IMR-90 (cell line): ENCODE data around the gene NBEA. TPM values are rescaled to one million over a fixed set of nuclear protein-coding genes. Genes with fewer than 3 reads are reported as not detected.

ENCODE experiments used
- ATAC-seq: fragments of 200-7000 bp; cut with Tn5 transposase; 2 replicates; pipeline ENCODE4 v1.9.1; 2020; ENCODE audit warnings: low read depth, mild to moderate bottlenecking, moderate library complexity
- BruUV-seq: library from RNA; stranded (reverse); fragments of 400-500 nt; replicated peaks from 2 replicates; lab custom pipeline; 2021; lab: Mats Ljungman, UMichigan
- CTCF ChIA-PET: fragments of 300-600 bp; formaldehyde crosslinking; extraction: SDS; loops from one replicate; lab custom pipeline; 2021; ENCODE audit warnings: antibody characterized with exemption; lab: Yijun Ruan, JAX
- POLR2A ChIA-PET: fragments of 300-600 bp; sonication (Branson Sonifier 250); formaldehyde crosslinking; loops from one replicate; lab custom pipeline; 2022; ENCODE audit warnings: antibody characterized with exemption; ENCODE audit not compliant: unreplicated experiment; lab: Charles Lee
- DNase-seq: peaks from one replicate; pipeline ENCODE4 v3.0.0; 2013
- H2AFZ ChIP-seq: replicated peaks from 2 replicates; pipeline ENCODE3; 2013; ENCODE audit warnings: low read length, mild to moderate bottlenecking; ENCODE audit not compliant: poor library complexity
- H2AK5ac ChIP-seq: 2 replicates; pipeline ENCODE4 v1.6.1; 2013; ENCODE audit warnings: low read depth, low read length, inconsistent platforms
- H2AK9ac ChIP-seq: replicated peaks from 2 replicates; pipeline ENCODE3; 2013; ENCODE audit warnings: mild to moderate bottlenecking, low read depth, low read length, moderate library complexity; ENCODE audit not compliant: poor library complexity
- H2BK120ac ChIP-seq: 2 replicates; pipeline ENCODE4 v1.6.1; 2013; ENCODE audit warnings: low read depth, low read length, inconsistent platforms
- H2BK15ac ChIP-seq: 3 replicates; pipeline ENCODE4 v1.6.1; 2013; ENCODE audit warnings: low read depth, low read length, inconsistent platforms
- H2BK20ac ChIP-seq: 2 replicates; pipeline ENCODE4 v1.6.1; 2013; ENCODE audit warnings: low read depth, mild to moderate bottlenecking, inconsistent platforms, low read length, moderate library complexity
- H2BK5ac ChIP-seq: 2 replicates; pipeline ENCODE4 v1.6.1; 2013; ENCODE audit warnings: mild to moderate bottlenecking, low read depth, low read length, inconsistent platforms; ENCODE audit not compliant: poor library complexity, severe bottlenecking
- H3K14ac ChIP-seq: replicated peaks from 2 replicates; pipeline ENCODE4 v1.6.1; 2013; ENCODE audit warnings: low read depth, low read length, inconsistent platforms
- H3K18ac ChIP-seq: 2 replicates; pipeline ENCODE4 v1.6.1; 2013; ENCODE audit warnings: low read depth, low read length, control low read depth
- H3K23ac ChIP-seq: 2 replicates; pipeline ENCODE4 v1.6.1; 2013; ENCODE audit warnings: low read depth, low read length, inconsistent platforms
- H3K27ac ChIP-seq: 2 replicates; pipeline ENCODE4 v1.5.1; 2013; ENCODE audit warnings: mild to moderate bottlenecking, control low read depth, low read length; ENCODE audit not compliant: insufficient read depth
- H3K27me3 ChIP-seq: 2 replicates; pipeline ENCODE4 v1.6.1; 2013; ENCODE audit warnings: low read length; ENCODE audit not compliant: control insufficient read depth, insufficient read depth
- H3K36me3 ChIP-seq: 2 replicates; pipeline ENCODE4 v1.6.1; 2013; ENCODE audit warnings: low read length, mixed read lengths; ENCODE audit not compliant: control insufficient read depth, insufficient read depth
- H3K4ac ChIP-seq: 2 replicates; pipeline ENCODE4 v1.6.1; 2013; ENCODE audit warnings: low read depth, low read length, inconsistent platforms
- H3K4me1 ChIP-seq: 2 replicates; pipeline ENCODE4 v1.6.1; 2013; ENCODE audit warnings: low read length, mixed read lengths; ENCODE audit not compliant: control insufficient read depth, insufficient read depth
- H3K4me2 ChIP-seq: 2 replicates; pipeline ENCODE4 v1.6.1; 2013; ENCODE audit warnings: low read depth, mild to moderate bottlenecking, control low read depth, low read length, moderate library complexity
- H3K4me3 ChIP-seq: 2 replicates; pipeline ENCODE4 v1.5.1; 2013; ENCODE audit warnings: low read depth, mild to moderate bottlenecking, control low read depth, low read length, moderate library complexity; ENCODE audit not compliant: insufficient read depth
- H3K56ac ChIP-seq: 2 replicates; pipeline ENCODE4 v1.6.1; 2013; ENCODE audit warnings: low read length, inconsistent platforms; ENCODE audit not compliant: insufficient read depth; ENCODE audit errors: extremely low read depth
- H3K79me1 ChIP-seq, 2 experiments: 2 replicates each; pipeline ENCODE4 v1.6.1; 2013; ENCODE audit warnings: low read length in 2 of 2, inconsistent platforms in 1 of 2, low read depth in 1 of 2
- H3K9ac ChIP-seq: 2 replicates; pipeline ENCODE4 v1.6.1; 2013; ENCODE audit warnings: low read depth, low read length, control low read depth
- H3K9me1 ChIP-seq: 2 replicates; pipeline ENCODE4 v1.6.1; 2013; ENCODE audit warnings: low read length, inconsistent platforms; ENCODE audit not compliant: insufficient read depth
- H3K9me3 ChIP-seq: 2 replicates; pipeline ENCODE4 v1.6.1; 2013; ENCODE audit warnings: low read length; ENCODE audit not compliant: control insufficient read depth, insufficient read depth
- H4K20me1 ChIP-seq: 2 replicates; pipeline ENCODE4 v1.6.1; 2013; ENCODE audit warnings: low read length, inconsistent platforms; ENCODE audit not compliant: insufficient read depth
- H4K5ac ChIP-seq: 2 replicates; pipeline ENCODE4 v1.6.1; 2013; ENCODE audit warnings: mild to moderate bottlenecking, low read depth, low read length, control low read depth
- H4K8ac ChIP-seq, 2 experiments: 2 replicates each; pipeline ENCODE4 v1.6.1; 2013; ENCODE audit warnings: low read depth in 2 of 2, low read length in 2 of 2, control low read depth in 1 of 2, inconsistent platforms in 1 of 2
- H4K91ac ChIP-seq: 2 replicates; pipeline ENCODE4 v1.6.1; 2013; ENCODE audit warnings: low read depth, low read length, inconsistent platforms; ENCODE audit not compliant: insufficient read depth
- BHLHE40 ChIP-seq: fragments of 150-350 bp; IDR thresholded peaks from 2 replicates; pipeline ENCODE4 v1.6.1; 2016; ENCODE audit warnings: mild to moderate bottlenecking, low read depth, low read length
- CHD1 ChIP-seq: IDR thresholded peaks from 2 replicates; pipeline ENCODE4 v1.6.1; 2012; ENCODE audit warnings: low read depth, low read length, improper control_type of control experiment
- FOS ChIP-seq: fragments of 150-350 bp; IDR thresholded peaks from 2 replicates; pipeline ENCODE4 v1.6.1; 2016; ENCODE audit warnings: low read depth, low read length
- MAFK ChIP-seq: IDR thresholded peaks from 2 replicates; pipeline ENCODE4 v1.6.1; 2012; ENCODE audit warnings: low read depth, low read length, improper control_type of control experiment
- MXI1 ChIP-seq: IDR thresholded peaks from 2 replicates; pipeline ENCODE4 v1.6.1; 2012; ENCODE audit warnings: low read depth, mild to moderate bottlenecking, low read length, moderate library complexity, borderline replicate concordance
- NFE2L2 ChIP-seq: fragments of 150-350 bp; IDR thresholded peaks from 2 replicates; pipeline ENCODE4 v1.6.1; 2016; ENCODE audit warnings: low read depth, mild to moderate bottlenecking, low read length
- RAD21 ChIP-seq: IDR thresholded peaks from 2 replicates; pipeline ENCODE4 v1.6.1; 2012; ENCODE audit warnings: low read length, improper control_type of control experiment
- RCOR1 ChIP-seq: IDR thresholded peaks from 2 replicates; pipeline ENCODE4 v1.6.1; 2012; ENCODE audit warnings: mild to moderate bottlenecking, low read length, improper control_type of control experiment; ENCODE audit not compliant: insufficient replicate concordance
- RFX5 ChIP-seq: IDR thresholded peaks from 2 replicates; pipeline ENCODE4 v1.8.0; 2012; ENCODE audit warnings: low read depth, mild to moderate bottlenecking, low read length, moderate library complexity
- USF2 ChIP-seq: fragments of 150-350 bp; IDR thresholded peaks from 2 replicates; pipeline ENCODE4 v1.6.1; 2017; ENCODE audit warnings: mild to moderate bottlenecking, antibody characterized with exemption, low read length, low read depth
- WGBS, 2 experiments: methylation state at CpG; one replicate each; pipeline versions ENCODE4 v1.1.5 to v1.1.7; 2013; ENCODE audit warnings: missing lambda C conversion rate in 2 of 2; ENCODE audit not compliant: insufficient read length in 1 of 2; ENCODE audit errors: extremely low coverage in 2 of 2; 5-methylcytosine and 5-hydroxymethylcytosine counted together
- dilution Hi-C: fragments of 300-500 bp; cut with HindIII; formaldehyde crosslinking; loops from one replicate; pipeline ENCODE4 v1.14.3; 2018; ENCODE audit warnings: low sequenced_read_pairs; ENCODE audit not compliant: unreplicated experiment
- in situ Hi-C: fragments of 300-500 bp; cut with MboI; formaldehyde crosslinking; loops from 3 replicates; pipeline ENCODE4 v1.14.3; 2019; ENCODE audit warnings: low sequenced_read_pairs, inconsistent platforms, mixed read lengths
- intact Hi-C: fragments of 100-400 bp; cut with micrococcal nuclease; formaldehyde crosslinking; loops from 2 replicates; pipeline ENCODE4 v1.10.0; 2022
- polyA plus RNA-seq, 3 experiments: library from polyadenylated mRNA; depleted of rRNA; stranded (reverse); fragments of >200 nt; gene quantifications; 2 replicates each; pipeline ENCODE4 v1.2.3, GENCODE V29; 2012; ENCODE audit warnings: low replicate concordance in 1 of 3
- total RNA-seq: library from RNA; depleted of rRNA; stranded (reverse); fragments of >200 nt; gene quantifications from 2 replicates; pipeline ENCODE4 v1.2.3, GENCODE V29; 2012

The NBEA gene
- total and polyA plus RNA-seq, 2 of the 4 experiments (the other 2 are of a cell fraction): 0.82 to 2.2 TPM

DNA sequence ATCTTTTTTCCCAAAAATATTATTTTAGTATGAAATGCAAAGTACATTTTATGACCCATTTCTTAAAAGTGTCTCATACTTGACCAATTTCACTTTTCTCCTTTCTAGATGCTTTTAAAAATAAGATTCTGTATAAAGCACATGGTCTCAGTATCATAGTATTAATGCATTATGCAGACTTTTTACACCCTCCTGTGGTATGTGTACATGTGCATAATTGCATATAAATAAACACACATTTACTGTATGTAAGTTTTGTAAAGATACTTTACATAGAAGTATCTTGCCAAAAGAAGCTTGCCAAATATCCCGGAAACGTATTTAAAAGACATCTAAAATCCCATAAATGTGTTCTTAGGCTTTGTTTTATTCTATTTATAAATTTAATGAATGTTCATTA, 619.5 kb downstream of the NBEA start:
- H2BK20ac ChIP-seq: no peak overlapping the region
- BruUV-seq: no TSS peak
- no peak overlapping the region for H2BK120ac ChIP-seq
- no peaks in the 10 kb centered on the region for H3K4me1 ChIP-seq
- H3K79me1 ChIP-seq: no peaks in the 10 kb centered on the region
- H3K27ac ChIP-seq: no peak overlapping the region
- no peak overlapping the region for H4K8ac ChIP-seq
- dilution Hi-C loops (no loop called here), intact Hi-C loops (no loop called here), in situ Hi-C loops (no loop called here)
- H3K36me3 ChIP-seq: no peaks in the 10 kb centered on the region
- no CpG with 5 or more reads among the region's 2 CpGs for WGBS, 2 experiments
- H3K9ac ChIP-seq: no peak overlapping the region
- H2AK5ac ChIP-seq: no peak overlapping the region
- H3K14ac ChIP-seq: no peak overlapping the region
- no peak overlapping the region for H2BK15ac ChIP-seq
- H3K27me3 ChIP-seq: no peaks in the 10 kb centered on the region
- H3K4me3 ChIP-seq: no peak overlapping the region
- no peak overlapping the region for H2AK9ac ChIP-seq
- no peaks in the 10 kb centered on the region for H3K9me1 ChIP-seq
- H3K9me3 ChIP-seq: no peaks in the 10 kb centered on the region
- POLR2A ChIA-PET: no interaction called here
- no peak overlapping the region for H2AFZ ChIP-seq
- CTCF ChIA-PET: no interaction called here
- H4K20me1 ChIP-seq: no peaks in the 10 kb centered on the region
- H3K4ac ChIP-seq: no peak overlapping the region
- no peak overlapping the region for H4K5ac ChIP-seq
- H3K23ac ChIP-seq: no peak overlapping the region
- DNase-seq: no peak
- TF ChIP-seq CHD1 (no peak), RFX5 (no peak), BHLHE40 (no peak), MAFK (no peak), FOS (no peak), RCOR1 (no peak), RAD21 (no peak), NFE2L2 (no peak), USF2 (no peak), MXI1 (no peak)
- no peak overlapping the region for H3K18ac ChIP-seq
- ATAC-seq: no peak
- H4K91ac ChIP-seq: no peak overlapping the region
- H3K4me2 ChIP-seq: no peak overlapping the region
- H3K56ac ChIP-seq: no peak overlapping the region
- no peak overlapping the region for H2BK5ac ChIP-seq
